ENCODE data around the gene EXD3. TPM values are rescaled to one million over a fixed set of nuclear protein-coding genes. Genes with fewer than 3 reads are reported as not detected.
"Not testable (repeated sequence)": the region's sequence is repeated elsewhere in the genome, so short reads cannot be mapped to it uniquely, and the experiment has no call there.

The EXD3 gene, protein sequence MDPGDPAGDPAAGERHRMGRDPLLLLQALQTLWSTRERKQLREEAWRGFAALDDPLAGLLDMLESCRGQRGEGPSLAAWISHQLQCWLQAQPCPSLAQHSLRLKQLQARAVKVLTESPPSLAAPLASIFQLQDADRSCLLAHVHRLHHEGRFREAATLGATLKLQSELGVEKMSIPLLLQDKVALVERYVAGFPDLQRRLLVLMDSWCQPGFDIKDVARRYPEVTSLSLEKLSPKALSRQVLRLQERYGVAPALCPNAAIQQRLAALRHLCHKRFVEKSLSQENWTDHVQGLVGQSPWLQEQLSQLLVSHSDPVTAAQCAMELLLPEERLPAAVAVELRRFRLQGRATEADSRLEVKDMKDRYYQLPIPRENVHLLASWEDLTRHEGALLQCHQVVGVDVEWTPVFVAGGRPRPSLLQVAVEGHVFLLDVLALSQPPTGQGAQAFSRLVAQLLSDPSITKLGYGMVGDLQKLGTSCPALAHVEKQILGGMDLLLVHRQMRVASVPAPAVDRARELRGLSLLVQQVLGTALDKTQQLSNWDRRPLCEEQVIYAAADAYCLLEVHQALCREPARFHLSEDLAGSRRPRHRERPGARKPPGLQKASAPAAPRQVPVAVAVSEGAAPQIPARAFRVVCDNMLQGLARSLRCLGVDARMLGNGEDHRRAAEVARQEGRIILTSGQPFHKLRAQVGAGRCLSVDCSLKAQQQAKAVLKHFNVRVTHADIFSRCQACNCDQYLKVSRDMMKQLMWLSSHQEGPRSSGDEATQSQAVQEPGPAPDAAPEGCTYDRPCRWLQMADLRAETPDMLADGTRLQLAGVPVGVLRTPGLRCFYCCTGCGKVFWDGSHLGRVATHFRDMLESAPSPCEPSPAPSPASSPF
- 1 to 10 TPM in 5 of 6 donors, not detected in 1; 2.3 to 7.5 (median 4.5) TPM for polyA plus RNA-seq (ENCODE audit: low read depth in 6 of 6)

GRCh38 chr9:137422604-137423513, at the start of gene EXD3, which contains the start of gene NOXA1:
Gene EXD3, minus strand, starts transcription at chr9:137423162. Its CDS starts 27,805 bp downstream, at chr9:137395357.
Gene NOXA1, plus strand, starts transcription at chr9:137423393. Its CDS starts 137 bp downstream, at chr9:137423530.
- ATAC-seq (ENCODE audit: low read depth in 2 of 2) (peak; percentile 90 to 94), DNase-seq (peak; percentile 93)
- peak within 1 kb of the TSS; percentile 78 to 92 (median 86) for H3K4me3 Mint-ChIP-seq
- no peaks in the 10 kb centered on the region for H3K36me3 Mint-ChIP-seq
- no peaks in the 10 kb centered on the region for H3K27me3 Mint-ChIP-seq
- peak within 1 kb of the TSS in 4 of 6 donors; percentile 16 to 65 (median 48) for H3K27ac Mint-ChIP-seq
- H3K9me3 Mint-ChIP-seq, result no peaks in the 10 kb centered on the region
- H3K4me1 Mint-ChIP-seq, result peaks cover 8 to 21% (median 9%) of the 10 kb centered on the region in 3 donors

- peaks cover 10 to 24% (median 18%) of the 10 kb centered on the region in 7 donors for H3K9me3 Mint-ChIP-seq
- ATAC-seq (ENCODE audit: low read depth in 2 of 2), result peak; percentile 21 to 39
- H3K4me1 Mint-ChIP-seq, result peaks cover 6 to 13% (median 10%) of the 10 kb centered on the region in 3 donors
- H3K36me3 Mint-ChIP-seq, result peaks cover 16 to 24% of the 10 kb centered on the region in 2 donors
- no peaks in the 10 kb centered on the region for H3K27me3 Mint-ChIP-seq
- peak overlapping the region in 3 of 6 donors; percentile 4 to 90 (median 28) for H3K27ac Mint-ChIP-seq
- no peak overlapping the region for H3K4me3 Mint-ChIP-seq
- no peak for DNase-seq
Measured at GRCh38 chr9:137470785-137471184, 47.8 kb upstream of the EXD3 start.

GRCh38 chr9:137467896-137468295, 44.9 kb upstream of the EXD3 start:
- H3K27ac Mint-ChIP-seq, result no peak overlapping the region
- H3K36me3 Mint-ChIP-seq, result peaks cover 1 to 3% of the 10 kb centered on the region in 2 donors
- no peak overlapping the region for H3K4me3 Mint-ChIP-seq
- ATAC-seq (ENCODE audit: low read depth in 2 of 2) (no peak), DNase-seq (no peak)
- peaks cover 0 to 3% (median 1%) of the 10 kb centered on the region in 7 donors for H3K9me3 Mint-ChIP-seq
- H3K4me1 Mint-ChIP-seq, result peaks cover 6 to 14% (median 13%) of the 10 kb centered on the region in 3 donors
- no peaks in the 10 kb centered on the region for H3K27me3 Mint-ChIP-seq

- no peak overlapping the region for H3K4me3 Mint-ChIP-seq
- no peak for ATAC-seq (ENCODE audit: low read depth in 2 of 2)
Measured at GRCh38 chr9:137467161-137467581, 44.2 kb upstream of the EXD3 start.

GRCh38 chr9:137466389-137467085, 43.6 kb upstream of the EXD3 start:
- H3K4me3 Mint-ChIP-seq, result peak overlapping the region in 2 of 8 donors; percentile 50 to 72
- H3K36me3 Mint-ChIP-seq; H3K9me3 Mint-ChIP-seq; ATAC-seq (ENCODE audit: low read depth in 2 of 2); H3K27me3 Mint-ChIP-seq; DNase-seq: not testable (repeated sequence)
- H3K4me1 Mint-ChIP-seq, result peaks cover 6 to 16% (median 14%) of the 10 kb centered on the region in 3 donors
- peak overlapping the region in 2 of 6 donors; percentile 46 to 74 for H3K27ac Mint-ChIP-seq

More at GRCh38 chr9:137467161-137467581, 44.2 kb upstream of the EXD3 start:
- no peaks in the 10 kb centered on the region for H3K9me3 Mint-ChIP-seq
- no peaks in the 10 kb centered on the region for H3K36me3 Mint-ChIP-seq
- H3K27me3 Mint-ChIP-seq, result no peaks in the 10 kb centered on the region
- no peak for DNase-seq
- H3K4me1 Mint-ChIP-seq, result peaks cover 6 to 16% (median 14%) of the 10 kb centered on the region in 3 donors
- peak overlapping the region in 1 of 6 donors; percentile 79 for H3K27ac Mint-ChIP-seq

- Mint-ChIP-seq H3K27ac (peak overlapping the region in 3 of 6 donors; percentile 46 to 74 (median 64)), H3K36me3 (no peaks in the 10 kb centered on the region), H3K4me3 (peak overlapping the region in 3 of 8 donors; percentile 43 to 72 (median 50)), H3K27me3 (no peaks in the 10 kb centered on the region), H3K9me3 (no peaks in the 10 kb centered on the region), H3K4me1 (peaks cover 4 to 18% (median 13%) of the 10 kb centered on the region in 3 donors)
- no peak for DNase-seq
- ATAC-seq (ENCODE audit: low read depth in 2 of 2), result no peak
Measured at GRCh38 chr9:137465720-137466388, 42.9 kb upstream of the EXD3 start.

DNA sequence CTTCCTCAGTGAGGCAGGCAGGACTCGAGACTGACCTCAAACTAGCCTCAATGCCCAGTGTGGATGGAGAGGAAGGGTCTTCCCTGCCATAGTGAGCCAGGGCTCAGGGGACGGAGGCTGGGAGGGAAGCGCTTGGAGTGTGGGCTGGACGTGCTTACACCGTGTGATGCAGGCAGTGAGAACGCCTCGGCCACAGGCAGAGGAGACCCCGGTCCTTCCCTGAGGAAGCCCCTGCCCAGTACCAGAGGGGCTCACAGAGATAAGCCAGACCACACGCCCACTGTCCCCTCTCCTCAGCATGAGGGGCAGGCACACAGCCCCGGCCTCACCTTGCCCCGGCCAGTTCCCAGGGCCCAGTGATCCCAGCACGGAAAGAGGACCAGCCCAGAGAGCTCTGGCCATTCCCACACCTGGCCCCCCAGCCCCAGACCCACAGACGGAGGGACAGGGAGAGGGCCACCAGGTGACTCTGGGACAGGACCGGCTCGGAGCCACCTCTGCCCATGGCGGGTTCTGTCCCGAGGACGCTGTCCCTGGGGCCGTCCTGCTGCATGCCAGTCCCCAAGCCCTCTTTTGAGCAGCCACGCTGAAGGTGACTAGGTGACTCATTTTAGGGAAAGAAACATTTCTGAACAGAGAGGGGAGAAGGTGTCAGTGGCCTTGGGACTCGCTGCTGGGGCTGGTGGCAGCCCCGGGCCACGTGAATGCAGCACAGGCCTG, 42.2 kb upstream of the EXD3 start:
- no peak overlapping the region for H3K27ac Mint-ChIP-seq
- no peak overlapping the region for H3K4me3 Mint-ChIP-seq
- no peak for DNase-seq

DNA sequence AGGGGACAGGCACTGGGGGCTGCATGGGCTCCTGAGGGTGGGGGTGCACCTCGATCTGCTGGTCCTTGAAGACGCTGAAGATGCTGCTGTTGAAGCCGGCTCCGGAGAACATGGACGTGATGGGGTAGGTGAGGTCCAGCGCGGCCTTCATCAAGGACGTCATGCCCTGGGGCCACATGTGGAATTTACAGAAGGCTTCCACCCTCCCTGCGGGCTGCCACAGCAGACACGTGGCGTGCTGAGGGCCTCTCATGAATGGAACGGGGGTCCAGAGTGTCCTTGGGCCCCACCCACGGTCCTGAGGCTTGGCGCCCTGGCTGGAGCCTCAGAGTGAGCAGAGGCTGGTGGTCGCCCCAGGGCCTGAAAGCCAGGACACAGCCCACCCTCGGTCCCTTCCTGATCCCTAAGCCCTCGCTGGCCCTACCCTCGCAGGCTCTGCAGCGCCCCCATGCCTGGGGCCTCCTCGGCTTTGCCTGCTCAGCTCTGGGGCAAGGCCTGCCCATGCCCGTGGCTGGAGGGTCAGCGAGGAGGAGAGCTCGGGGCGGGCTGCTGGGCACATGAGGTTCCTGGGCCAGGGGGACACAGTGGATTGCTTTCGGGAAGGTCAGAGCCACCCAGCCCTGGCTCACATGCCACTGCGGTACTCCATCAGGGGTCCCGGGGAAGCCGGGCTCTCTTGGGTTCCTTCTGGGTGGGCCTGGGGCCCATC, 41.5 kb upstream of the EXD3 start:
- Mint-ChIP-seq H3K36me3 (no peaks in the 10 kb centered on the region), H3K4me3 (no peak overlapping the region), H3K27ac (peak overlapping the region in 2 of 6 donors; percentile 67), H3K27me3 (no peaks in the 10 kb centered on the region), H3K4me1 (peaks cover 6 to 21% (median 8%) of the 10 kb centered on the region in 3 donors), H3K9me3 (no peaks in the 10 kb centered on the region)
- ATAC-seq (ENCODE audit: low read depth in 2 of 2) (no peak), DNase-seq (no peak)

More for the DNA sequence above, 42.2 kb upstream of the EXD3 start:
- Mint-ChIP-seq H3K36me3 (no peaks in the 10 kb centered on the region), H3K9me3 (no peaks in the 10 kb centered on the region), H3K4me1 (peaks cover 0 to 14% (median 8%) of the 10 kb centered on the region in 3 donors), H3K27me3 (no peaks in the 10 kb centered on the region)
- ATAC-seq (ENCODE audit: low read depth in 2 of 2), result no peak

GRCh38 chr9:137463931-137464290, 40.9 kb upstream of the EXD3 start:
- H3K27me3 Mint-ChIP-seq, result no peaks in the 10 kb centered on the region
- ATAC-seq (ENCODE audit: low read depth in 2 of 2), result no peak
- peak overlapping the region in 3 of 6 donors; percentile 26 to 86 (median 67) for H3K27ac Mint-ChIP-seq
- no peak for DNase-seq
- H3K9me3 Mint-ChIP-seq, result no peaks in the 10 kb centered on the region
- no peak overlapping the region for H3K4me3 Mint-ChIP-seq
- H3K36me3 Mint-ChIP-seq, result no peaks in the 10 kb centered on the region
- H3K4me1 Mint-ChIP-seq, result peaks cover 6 to 21% (median 8%) of the 10 kb centered on the region in 3 donors

DNA sequence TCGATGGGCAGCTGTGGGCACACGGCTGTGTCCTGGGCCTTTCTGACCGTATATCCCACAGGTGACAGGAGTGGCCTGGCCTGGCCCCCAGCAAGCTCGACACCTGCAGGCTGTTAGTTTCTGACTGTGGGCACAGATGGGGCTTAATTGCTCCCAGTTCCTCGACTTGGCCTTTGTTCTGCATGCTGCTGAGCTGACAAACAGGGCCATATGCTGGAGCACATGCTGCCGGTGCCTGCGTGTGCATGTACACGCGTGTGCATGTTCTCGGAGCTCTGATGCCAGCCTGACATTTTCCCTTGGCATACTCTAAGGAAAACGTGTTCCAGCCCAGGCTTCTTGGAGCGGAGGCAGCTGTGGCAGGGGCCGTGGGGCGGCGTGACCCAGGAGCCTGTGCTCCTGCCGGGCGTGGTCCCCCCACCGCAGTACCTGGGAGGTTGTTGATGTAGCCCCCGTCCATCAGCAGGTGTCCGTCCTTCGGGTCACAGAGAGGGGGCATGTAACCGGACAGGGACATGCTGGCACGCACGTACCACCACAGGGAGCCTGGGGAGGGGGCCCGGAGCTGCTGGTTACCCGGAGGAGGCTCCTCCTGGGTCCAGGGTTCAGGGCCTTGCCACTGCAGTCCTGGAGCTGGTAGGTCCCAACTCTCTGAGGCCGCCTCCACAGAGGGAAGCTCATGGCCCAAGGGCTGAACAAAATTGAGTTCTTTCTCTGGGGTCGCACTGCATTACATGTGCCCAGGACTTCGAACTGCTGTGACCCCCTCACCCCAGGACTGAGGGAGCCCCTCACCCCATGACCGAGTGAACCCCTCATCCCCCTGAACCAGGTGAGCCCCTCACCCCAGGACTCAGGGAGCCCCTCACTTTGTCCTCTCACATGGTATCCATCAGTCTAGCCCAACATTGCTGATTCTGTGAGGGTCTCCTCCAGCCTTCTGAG, 40.3 kb upstream of the EXD3 start:
- ATAC-seq (ENCODE audit: low read depth in 2 of 2), result no peak
- peaks cover 6 to 21% (median 8%) of the 10 kb centered on the region in 3 donors for H3K4me1 Mint-ChIP-seq
- H3K4me3 Mint-ChIP-seq, result peak overlapping the region in 7 of 8 donors; percentile 35 to 79 (median 61)
- DNase-seq, result no peak
- no peaks in the 10 kb centered on the region for H3K36me3 Mint-ChIP-seq
- no peaks in the 10 kb centered on the region for H3K9me3 Mint-ChIP-seq
- H3K27me3 Mint-ChIP-seq, result no peaks in the 10 kb centered on the region
- peak overlapping the region; percentile 53 to 88 (median 80) for H3K27ac Mint-ChIP-seq
